ENCODE results near the gene COL15A1. TPM values are rescaled to one million over a fixed set of nuclear protein-coding genes. Genes with fewer than 3 reads are reported as not detected.
A peak's percentile ranks its signal among the peaks of the same experiment; 100 is the strongest.

The COL15A1 gene
- polyA plus RNA-seq, 1 donor (not counting 4 experiments of a cell fraction or from before 2014, with no cell fraction given), result not detected

- H3K79me2 ChIP-seq (ENCODE audit: control insufficient read depth, insufficient read depth, low read length), result no peaks in the 10 kb centered on the region
- H3K27me3 ChIP-seq (ENCODE audit: control insufficient read depth, extremely low read depth, insufficient read depth, low read length), result no peaks in the 10 kb centered on the region
- TF ChIP-seq EZH2 (IDR thresholded peaks at IDR 0.05; ENCODE audit: low read length), result no peak
- no peak for TF ChIP-seq CTCF (optimal IDR thresholded peaks at IDR 0.05 in 1 of 3, IDR thresholded peaks at IDR 0.05 in 1 of 3, conservative IDR thresholded peaks at IDR 0.05 in 1 of 3; ENCODE audit: extremely low read depth in 1 of 3, insufficient read depth in 2 of 3, low read length in 3 of 3)
- dilution Hi-C loops (cut with MboI; ENCODE audit: extremely low pct_ligation_motif_present, low sequenced_read_pairs), result no loop called here
- H2AFZ ChIP-seq (ENCODE audit: control insufficient read depth, low read length), result no peak overlapping the region
- DNase-seq (ENCODE audit: low read depth, low spot score) (peak; percentile 35), FAIRE-seq (no peak)
- H3K4me3 ChIP-seq (ENCODE audit: control insufficient read depth in 2 of 3, extremely low read depth in 1 of 3, insufficient read depth in 2 of 3, low read depth in 1 of 3, low read length in 3 of 3), result peak overlapping the region in 1 of 3 experiments; percentile 21
- peaks cover 3% of the 10 kb centered on the region for H3K9me1 ChIP-seq (ENCODE audit: control insufficient read depth, extremely low read depth, insufficient read depth, low read length)
- H3K9me3 ChIP-seq (ENCODE audit: control insufficient read depth, low read depth, low read length), result no peaks in the 10 kb centered on the region
- no peaks in the 10 kb centered on the region for H3K36me3 ChIP-seq (ENCODE audit: control insufficient read depth in 2 of 2, extremely low read depth in 1 of 2, insufficient read depth in 2 of 2, low read length in 2 of 2)
- peaks cover 37% of the 10 kb centered on the region for H3K4me1 ChIP-seq (ENCODE audit: control insufficient read depth, extremely low read depth, insufficient read depth, low read length)
- H4K20me1 ChIP-seq (ENCODE audit: control insufficient read depth, extremely low read depth, insufficient read depth, low read length), result no peaks in the 10 kb centered on the region
- H3K4me2 ChIP-seq (ENCODE audit: control insufficient read depth, extremely low read depth, insufficient read depth, low read depth, low read length), result peak overlapping the region; percentile 77
- peak overlapping the region; percentile 23 for H3K27ac ChIP-seq (ENCODE audit: control insufficient read depth, insufficient read depth, low read length)
- H3K9ac ChIP-seq (ENCODE audit: control insufficient read depth, extremely low read depth, insufficient read depth, low read length), result no peak overlapping the region
These were observed 113.4 kb downstream of the COL15A1 start for GRCh38 chr9:99056886-99057664.

GRCh38 chr9:99057665-99058625 is 114.2 kb downstream of the COL15A1 start:
- Histone ChIP-seq H3K79me2 (ENCODE audit: control insufficient read depth, insufficient read depth, low read length) (no peaks in the 10 kb centered on the region), H2AFZ (ENCODE audit: control insufficient read depth, low read length) (no peak overlapping the region), H4K20me1 (ENCODE audit: control insufficient read depth, extremely low read depth, insufficient read depth, low read length) (no peaks in the 10 kb centered on the region), H3K27ac (ENCODE audit: control insufficient read depth, insufficient read depth, low read length) (peak overlapping the region; percentile 23), H3K27me3 (ENCODE audit: control insufficient read depth, extremely low read depth, insufficient read depth, low read length) (no peaks in the 10 kb centered on the region), H3K4me2 (ENCODE audit: control insufficient read depth, extremely low read depth, insufficient read depth, low read depth, low read length) (peak overlapping the region; percentile 77), H3K9ac (ENCODE audit: control insufficient read depth, extremely low read depth, insufficient read depth, low read length) (no peak overlapping the region), H3K4me1 (ENCODE audit: control insufficient read depth, extremely low read depth, insufficient read depth, low read length) (peaks cover 37% of the 10 kb centered on the region), H3K36me3 (ENCODE audit: control insufficient read depth in 2 of 2, extremely low read depth in 1 of 2, insufficient read depth in 2 of 2, low read length in 2 of 2) (no peaks in the 10 kb centered on the region), H3K9me1 (ENCODE audit: control insufficient read depth, extremely low read depth, insufficient read depth, low read length) (peaks cover 3% of the 10 kb centered on the region), H3K9me3 (ENCODE audit: control insufficient read depth, low read depth, low read length) (no peaks in the 10 kb centered on the region), H3K4me3 (ENCODE audit: control insufficient read depth in 2 of 3, extremely low read depth in 1 of 3, insufficient read depth in 2 of 3, low read depth in 1 of 3, low read length in 3 of 3) (peak overlapping the region in 1 of 3 experiments; percentile 21)
- FAIRE-seq (peak; percentile 53), DNase-seq (ENCODE audit: low read depth, low spot score) (no peak)
- TF ChIP-seq EZH2 (IDR thresholded peaks at IDR 0.05; ENCODE audit: low read length) (no peak), CTCF (optimal IDR thresholded peaks at IDR 0.05 in 1 of 3, IDR thresholded peaks at IDR 0.05 in 1 of 3, conservative IDR thresholded peaks at IDR 0.05 in 1 of 3; ENCODE audit: extremely low read depth in 1 of 3, insufficient read depth in 2 of 3, low read length in 3 of 3) (no peak)
- dilution Hi-C loops (cut with MboI; ENCODE audit: extremely low pct_ligation_motif_present, low sequenced_read_pairs), result no loop called here
